8988T (cell line): ENCODE data around the gene GABRR1.
A peak's percentile ranks its signal among the peaks of the same experiment; 100 is the strongest.
"Not testable (repeated sequence)": the region's sequence is repeated elsewhere in the genome, so short reads cannot be mapped to it uniquely, and the experiment has no call there.

Experiments used
- DNase-seq: peaks from one replicate; pipeline ENCODE4 v3.0.0; 2011

Gene GABRR1

GRCh38 chr6:89148016-89148750 is 69.0 kb downstream of the GABRR1 start:
- DNase-seq = no peak

- DNase-seq = no peak
These were observed 70.1 kb downstream of the GABRR1 start for GRCh38 chr6:89146718-89147700.

- peak; percentile 85 for DNase-seq
These were observed 71.0 kb downstream of the GABRR1 start, which contains the start of gene PM20D2 for GRCh38 chr6:89145956-89146717. Gene PM20D2, plus strand, starts transcription at chr6:89146055. Its CDS starts 90 bp downstream, at chr6:89146145.

GRCh38 chr6:89145091-89145955 is 71.8 kb downstream of the GABRR1 start:
- no peak for DNase-seq

- DNase-seq = no peak
These were observed 72.7 kb downstream of the GABRR1 start for GRCh38 chr6:89144354-89144906.

GRCh38 chr6:89140347-89141156 is 76.6 kb downstream of the GABRR1 start:
- DNase-seq = no peak

- no peak for DNase-seq
These were observed 77.4 kb downstream of the GABRR1 start for GRCh38 chr6:89139509-89140346.

- DNase-seq = no peak
These were observed 79.0 kb downstream of the GABRR1 start for GRCh38 chr6:89138173-89138572.

GRCh38 chr6:89134723-89135122 is 82.4 kb downstream of the GABRR1 start:
- DNase-seq = no peak

GRCh38 chr6:89133981-89134380 is 83.2 kb downstream of the GABRR1 start:
- DNase-seq = no peak

- no peak for DNase-seq
These were observed 85.1 kb downstream of the GABRR1 start for GRCh38 chr6:89132057-89132456.

GRCh38 chr6:89131599-89131998 is 85.6 kb downstream of the GABRR1 start:
- no peak for DNase-seq

GRCh38 chr6:89128256-89128671 is 88.9 kb downstream of the GABRR1 start:
- DNase-seq = not testable (repeated sequence)
